Activated CD4-positive, CD25-positive, alpha-beta regulatory T cell treated with anti-CD3 and anti-CD28 coated beads, Interleukin-2, amount 50 U/mL, for 16 hours (primary cell): ENCODE data around the gene ISL2.

Source experiments
- DNase-seq: peaks from one replicate; pipeline ENCODE4 v3.0.0-alpha.2; 2020; ENCODE audit warnings: low read depth, low spot score

ISL2 gene

DNA sequence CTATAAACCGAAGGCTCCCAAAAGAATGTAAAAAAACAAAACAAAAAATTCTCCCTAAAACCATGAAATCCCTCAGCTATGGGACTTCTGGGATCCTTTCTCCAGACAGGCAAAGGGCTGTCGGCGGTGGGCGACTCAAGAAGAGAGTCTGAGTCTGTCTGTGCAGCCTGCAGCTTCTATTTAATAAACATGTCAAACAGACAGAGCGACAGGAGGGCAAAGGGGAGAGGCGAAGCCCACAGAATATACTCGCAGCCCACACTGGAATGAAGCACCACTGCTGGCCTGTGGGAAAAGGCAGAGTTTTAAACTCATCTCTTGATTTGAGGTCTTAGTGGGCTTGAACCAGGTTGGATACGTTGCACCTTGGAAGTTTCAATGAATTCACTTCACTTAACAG, 40.2 kb downstream of the ISL2 start:
- DNase-seq, result no peak

DNA sequence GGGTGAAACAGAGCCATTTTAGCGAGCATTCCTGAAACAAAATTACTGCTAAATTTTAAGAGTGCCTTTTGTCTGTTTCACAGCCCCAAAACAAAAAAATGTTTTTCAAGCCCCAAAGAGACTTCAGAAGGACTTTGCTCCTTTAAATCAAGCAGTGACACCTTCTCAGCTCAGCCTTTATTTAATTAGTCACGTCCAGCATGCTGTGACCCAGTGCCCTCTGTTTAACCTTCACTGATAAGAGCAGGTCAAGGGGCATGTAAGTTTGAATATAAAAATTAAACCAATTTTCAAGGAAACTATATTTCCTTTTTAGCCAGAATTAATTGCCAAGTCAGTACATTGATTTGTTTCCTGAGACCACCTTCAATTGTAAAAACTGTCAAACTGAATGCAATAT, 40.6 kb downstream of the ISL2 start:
- DNase-seq, result no peak

GRCh38 chr15:76377751-76378150, 41.2 kb downstream of the ISL2 start:
- no peak for DNase-seq

DNA sequence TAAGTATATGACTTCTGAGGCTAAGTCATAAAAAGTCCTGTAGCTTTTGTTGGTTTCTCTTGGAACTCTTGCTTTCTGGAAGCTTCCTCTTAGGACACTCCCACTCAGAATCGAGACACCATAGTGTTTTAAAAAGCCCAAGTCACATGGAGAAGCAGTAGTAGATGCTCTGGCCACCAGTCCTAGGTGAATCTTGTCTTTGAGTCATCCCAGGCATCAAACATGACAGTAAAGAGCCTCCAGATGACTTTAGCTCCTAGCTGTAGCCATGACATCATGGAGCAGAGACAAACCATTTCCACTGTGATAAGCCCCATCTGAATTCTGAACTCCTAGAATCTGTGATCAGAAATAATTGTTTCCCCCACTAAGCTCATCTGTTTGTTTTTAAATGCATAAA, 42.1 kb downstream of the ISL2 start:
- DNase-seq, result no peak

DNA sequence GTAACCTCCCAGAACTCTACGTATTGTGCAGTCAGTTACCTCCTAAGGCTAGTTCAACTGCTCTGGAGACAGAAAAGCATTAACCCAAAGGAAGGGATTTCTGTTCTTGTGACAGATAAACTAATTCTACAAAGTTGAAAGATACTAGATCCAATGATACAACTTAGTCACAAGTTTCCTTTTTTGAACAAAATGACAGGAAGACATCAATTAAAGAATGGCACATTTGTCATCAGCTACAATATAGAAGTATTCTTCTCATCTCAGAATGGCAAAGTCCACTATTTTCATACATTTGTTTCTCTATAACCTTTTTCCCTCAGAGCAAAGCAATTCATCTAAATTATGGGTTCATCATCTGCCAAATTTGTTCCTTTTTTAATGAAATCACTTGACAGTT, 43.7 kb downstream of the ISL2 start:
- DNase-seq, result no peak

GRCh38 chr15:76381366-76381765, 44.8 kb downstream of the ISL2 start:
- DNase-seq, result no peak

GRCh38 chr15:76382987-76383728, 46.6 kb downstream of the ISL2 start:
- DNase-seq, result no peak

- DNase-seq, result no peak
These were observed 47.8 kb downstream of the ISL2 start for GRCh38 chr15:76384409-76384808.

- no peak for DNase-seq
These were observed 49.6 kb downstream of the ISL2 start for GRCh38 chr15:76386178-76386577.

GRCh38 chr15:76386926-76387325, 50.4 kb downstream of the ISL2 start:
- DNase-seq, result no peak

- no peak for DNase-seq
These were observed 54.0 kb downstream of the ISL2 start for GRCh38 chr15:76390571-76390970.

GRCh38 chr15:76391309-76391708, 54.7 kb downstream of the ISL2 start:
- no peak for DNase-seq

GRCh38 chr15:76391847-76392246, 55.3 kb downstream of the ISL2 start:
- DNase-seq, result no peak
